GM12878 (cell line): ENCODE results near the gene BMAL1. TPM values are rescaled to one million over a fixed set of nuclear protein-coding genes. Genes with fewer than 3 reads are reported as not detected.
A peak's percentile ranks its signal among the peaks of the same experiment; 100 is the strongest.

Experiments
- ATAC-seq: fragments of 200-7000 bp; cut with Tn5 transposase; 3 replicates; pipeline ENCODE4 v1.9.1; 2020; ENCODE audit warnings: mild to moderate bottlenecking, moderate library complexity
- BruUV-seq: library from RNA; stranded (reverse); fragments of 400-500 nt; replicated peaks from 2 replicates; lab custom pipeline; 2021; lab: Mats Ljungman, UMichigan
- CTCF ChIA-PET: fragments of 300-600 bp; sonication (Branson Sonifier 250); formaldehyde crosslinking; extraction: SDS; loops from one replicate; lab custom pipeline; 2021; ENCODE audit warnings: inconsistent platforms; lab: Yijun Ruan, JAX
- POLR2A ChIA-PET: fragments of 350-600 bp; formaldehyde crosslinking; extraction: SDS; loops from one replicate; lab custom pipeline; 2021; ENCODE audit warnings: inconsistent platforms; lab: Charles Lee
- RAD21 ChIA-PET: fragments of 300-600 bp; sonication (Branson Sonifier 250); formaldehyde crosslinking; loops from one replicate; lab custom pipeline; 2023; ENCODE audit warnings: antibody characterized with exemption; ENCODE audit not compliant: unreplicated experiment; lab: Charles Lee
- SMC1A ChIA-PET: fragments of 300-600 bp; sonication (Branson Sonifier 250); formaldehyde crosslinking; loops from one replicate; lab custom pipeline; 2023; ENCODE audit not compliant: unreplicated experiment, uncharacterized antibody; lab: Charles Lee
- DNase-seq: peaks from one replicate; pipeline ENCODE4 v3.0.0-alpha.2; 2011; ENCODE audit warnings: low read depth, low spot score
- FAIRE-seq: peaks from 3 replicates; lab custom pipeline; 2011; peaks lifted over from hg19 to GRCh38; lab: Jason Lieb, UNC
- H2AFZ ChIP-seq: 2 replicates; pipeline ENCODE4 v1.6.0; 2011; ENCODE audit warnings: low read depth, low read length, control low read depth; ENCODE audit not compliant: control insufficient read depth
- H3K27ac ChIP-seq: 2 replicates; pipeline ENCODE4 v1.5.1; 2011; ENCODE audit warnings: control low read depth; ENCODE audit not compliant: control insufficient read depth, insufficient read depth
- H3K27me3 ChIP-seq, 2 experiments: replicated peaks in 1 of 2; 2 replicates each; pipeline versions ENCODE4 v1.6.0 to v1.6.1; 2011; ENCODE audit warnings: low read length in 1 of 2; ENCODE audit not compliant: control insufficient read depth in 2 of 2, insufficient read depth in 2 of 2
- H3K36me3 ChIP-seq, 2 experiments: 2 replicates each; pipeline ENCODE4 v1.5.1; 2011; ENCODE audit warnings: low read length in 1 of 2; ENCODE audit not compliant: control insufficient read depth in 2 of 2, insufficient read depth in 2 of 2
- H3K4me1 ChIP-seq: 2 replicates; pipeline ENCODE4 v1.6.1; 2011; ENCODE audit warnings: mild to moderate bottlenecking, low read length, moderate library complexity, mixed read lengths; ENCODE audit not compliant: control insufficient read depth, insufficient read depth
- H3K4me2 ChIP-seq: 2 replicates; pipeline ENCODE4 v1.6.0; 2011; ENCODE audit warnings: control low read depth; ENCODE audit not compliant: control insufficient read depth, insufficient read depth
- H3K4me3 ChIP-seq: fragments of 200-600 bp; sonication (generic); 2 replicates; pipeline ENCODE4 v1.5.1; 2016
- H3K79me2 ChIP-seq: 2 replicates; pipeline ENCODE4 v1.6.0; 2011; ENCODE audit warnings: low read length; ENCODE audit not compliant: control insufficient read depth, insufficient read depth
- H3K9ac ChIP-seq: 2 replicates; pipeline ENCODE4 v1.8.0; 2011; ENCODE audit warnings: low read length, control low read depth, mixed read lengths; ENCODE audit not compliant: control insufficient read depth, insufficient read depth
- H3K9me3 ChIP-seq: replicated peaks from 3 replicates; pipeline ENCODE4 v1.5.1; 2011; ENCODE audit warnings: mild to moderate bottlenecking, low read length; ENCODE audit not compliant: control insufficient read depth, insufficient read depth
- H4K20me1 ChIP-seq: 2 replicates; pipeline ENCODE4 v1.6.0; 2011; ENCODE audit not compliant: control insufficient read depth, insufficient read depth
- CBX3 ChIP-seq: fragments of 200-600 bp; sonication (generic); IDR thresholded peaks from 2 replicates; pipeline ENCODE4 v1.6.1; 2016; ENCODE audit warnings: low read depth, borderline replicate concordance
- GATAD2B ChIP-seq: fragments of 450-650 bp; conservative IDR thresholded peaks from 2 replicates; pipeline ENCODE4 v1.6.1; 2017; ENCODE audit warnings: low read depth, mild to moderate bottlenecking, moderate library complexity
- JUNB ChIP-seq: IDR thresholded peaks from 2 replicates; pipeline ENCODE4 v1.6.1; 2016; ENCODE audit warnings: antibody characterized with exemption, mild to moderate bottlenecking
- RFX5 ChIP-seq: IDR thresholded peaks from 2 replicates; pipeline ENCODE4 v1.6.1; 2011; ENCODE audit warnings: low read depth, low read length, improper control_type of control experiment
- SPI1 ChIP-seq: IDR thresholded peaks from 2 replicates; pipeline ENCODE4 v1.6.1; 2011; ENCODE audit warnings: low read depth, mild to moderate bottlenecking, low read length, moderate library complexity, borderline replicate concordance; ENCODE audit not compliant: insufficient read depth
- SREBF1 ChIP-seq: IDR thresholded peaks from 2 replicates; pipeline ENCODE4 v1.6.1; 2012; ENCODE audit warnings: mild to moderate bottlenecking, low read length
- ZNF24 ChIP-seq: fragments of 450-650 bp; IDR thresholded peaks from 2 replicates; pipeline ENCODE4 v1.6.1; 2017; ENCODE audit warnings: antibody characterized with exemption, mild to moderate bottlenecking
- WGBS: methylation state at CpG from one replicate; pipeline ENCODE4 v1.1.6; 2016; ENCODE audit warnings: low lambda C conversion rate; ENCODE audit not compliant: insufficient replicate concordance, insufficient coverage; ENCODE audit errors: missing lambda C conversion rate; 5-methylcytosine and 5-hydroxymethylcytosine counted together
- in situ Hi-C: fragments of 300-500 bp; cut with MboI; formaldehyde crosslinking; loops from 9 replicates; pipeline ENCODE4 v1.14.3; 2018; ENCODE audit warnings: mixed read lengths
- intact Hi-C: fragments of 100-400 bp; cut with micrococcal nuclease; formaldehyde crosslinking; loops from one replicate; pipeline ENCODE4 v1.14.2; 2022; ENCODE audit not compliant: unreplicated experiment
- polyA plus RNA-seq, 11 experiments: library from polyadenylated mRNA; depleted of rRNA in 4 of 11; unstranded in 6 of 11; stranded (reverse) in 5 of 11; fragments of >200 nt; fragmentation: Nextera tagmentation in 4 of 11; fragmentation: Illumina TruSeq in 1 of 11; extraction: Ambion mirVana in 4 of 11; extraction: Trizol in 1 of 11; gene quantifications; 1 replicate in 1 of 11; 2 replicates in 10 of 11; pipeline versions ENCODE4 v1.2.1 to v1.2.3, GENCODE V29; 2011 to 2016; ENCODE audit warnings: inconsistent platforms in 2 of 11, missing spikeins in 2 of 11, low read depth in 1 of 11
- total RNA-seq, 4 experiments: library from RNA; depleted of rRNA in 3 of 4; stranded (reverse); fragments of >200 nt in 3 of 4; fragmentation: Illumina TruSeq in 1 of 4; extraction: Trizol in 1 of 4; gene quantifications; 2 replicates each; pipeline versions ENCODE4 v1.2.1 to v1.2.3, GENCODE V29; 2013 to 2021

The BMAL1 gene
- total and polyA plus RNA-seq, 10 of the 15 experiments (the other 5 are each of a cell fraction or from before 2014, with no cell fraction given), result 3.5 to 40.6 (median 13.6) TPM

GRCh38 chr11:13297308-13297916, 19.8 kb downstream of the BMAL1 start:
- peaks cover 31% of the 10 kb centered on the region for H3K79me2 ChIP-seq
- no peak for TF ChIP-seq JUNB
- no peak for TF ChIP-seq SREBF1
- no peak for TF ChIP-seq GATAD2B
- TF ChIP-seq ZNF24, result no peak
- no peak for TF ChIP-seq CBX3
- no peak overlapping the region for H2AFZ ChIP-seq
- H3K27ac ChIP-seq, result no peak overlapping the region
- BruUV-seq, result no TSS peak
- FAIRE-seq (no peak), DNase-seq (no peak), ATAC-seq (no peak)
- H3K4me2 ChIP-seq, result no peak overlapping the region
- no peaks in the 10 kb centered on the region for H3K27me3 ChIP-seq
- SMC1A ChIA-PET, result interaction anchor here (1.0 to 10.4 kb wide), 6 partner anchors 10 to 38 kb away, joined by 4 to 107 read pairs (median 8); no protein-coding TSS in a partner anchor
- H3K9ac ChIP-seq, result no peak overlapping the region
- 100% methylated on average over 5 of the region's 5 CpGs for WGBS
- intact Hi-C loops, result no loop called here
- H3K36me3 ChIP-seq, result no peaks in the 10 kb centered on the region
- CTCF ChIA-PET, result interaction anchor here (0.7 to 5.0 kb wide), 11 partner anchors 10 to 166 kb away, joined by 3 to 36 read pairs (median 4); no protein-coding TSS in a partner anchor
- H3K4me1 ChIP-seq, result peaks cover 8% of the 10 kb centered on the region
- in situ Hi-C loops, result no loop called here
- no peaks in the 10 kb centered on the region; the same call in none of the 2 replicates for H4K20me1 ChIP-seq
- H3K9me3 ChIP-seq, result no peaks in the 10 kb centered on the region
- POLR2A ChIA-PET, result interaction anchor here (0.8 to 2.2 kb wide), 3 partner anchors 9 to 18 kb away, joined by 3 to 7 read pairs (median 3); no protein-coding TSS in a partner anchor
- RAD21 ChIA-PET, result interaction anchor here (0.9 to 8.4 kb wide), 4 partner anchors 10 to 38 kb away, joined by 3 to 65 read pairs (median 4); no protein-coding TSS in a partner anchor
- H3K4me3 ChIP-seq, result no peak overlapping the region

GRCh38 chr11:13297917-13298356, 20.3 kb downstream of the BMAL1 start:
- WGBS, result 54% methylated on average over 5 of the region's 5 CpGs
- no peak for FAIRE-seq
- Histone ChIP-seq H3K27me3 (no peaks in the 10 kb centered on the region), H2AFZ (no peak overlapping the region), H3K9me3 (no peaks in the 10 kb centered on the region), H3K4me1 (peaks cover 8% of the 10 kb centered on the region), H3K79me2 (peaks cover 29% of the 10 kb centered on the region), H3K27ac (no peak overlapping the region), H3K4me3 (no peak overlapping the region), H3K36me3 (no peaks in the 10 kb centered on the region), H4K20me1 (no peaks in the 10 kb centered on the region; the same call in none of the 2 replicates), H3K4me2 (no peak overlapping the region), H3K9ac (no peak overlapping the region)
- ChIA-PET SMC1A (interaction anchor here (1.0 to 10.4 kb wide), 6 partner anchors 11 to 37 kb away, joined by 4 to 107 read pairs (median 8); no protein-coding TSS in a partner anchor), RAD21 (interaction anchor here (1.4 to 8.4 kb wide), 2 partner anchors 22 to 38 kb away, joined by 4 to 65 read pairs; no protein-coding TSS in a partner anchor), POLR2A (interaction anchor here (0.7 to 2.2 kb wide), 4 partner anchors 10 to 40 kb away, joined by 3 to 7 read pairs (median 3); no protein-coding TSS in a partner anchor), CTCF (interaction anchor here (0.7 to 5.0 kb wide), 10 partner anchors 11 to 166 kb away, joined by 3 to 36 read pairs (median 4); no protein-coding TSS in a partner anchor)
- TF ChIP-seq RFX5, result no peak
- TF ChIP-seq SPI1, result peak; percentile 21; the same call in 1 of the 2 replicates
- intact Hi-C loops (no loop called here), in situ Hi-C loops (no loop called here)
- ATAC-seq, result no peak; the same call in 1 of the 3 replicates
- DNase-seq, result no peak
- no TSS peak for BruUV-seq
